MM.1S (cell line): ENCODE results near the gene C14orf132.

Experiments
- DNase-seq: peaks from one replicate; pipeline ENCODE4 v3.0.0-alpha.2; 2015
- H2AFZ ChIP-seq: fragments of 300-600 bp; sonication (generic); 2 replicates; pipeline ENCODE4 v1.6.0; 2016; ENCODE audit warnings: antibody characterized with exemption, low read length
- H3F3A ChIP-seq: fragments of 300-600 bp; sonication (generic); 2 replicates; pipeline ENCODE4 v1.6.1; 2016; ENCODE audit warnings: mild to moderate bottlenecking, antibody characterized with exemption, low read length, moderate library complexity, mixed read lengths; ENCODE audit not compliant: insufficient read depth
- H3K27ac ChIP-seq: fragments of 300-600 bp; sonication (generic); 2 replicates; pipeline ENCODE4 v1.5.1; 2016; ENCODE audit warnings: mild to moderate bottlenecking, low read length
- H3K27me3 ChIP-seq: fragments of 300-600 bp; sonication (generic); replicated peaks from 2 replicates; pipeline ENCODE4 v1.6.0; 2016; ENCODE audit warnings: low read length; ENCODE audit not compliant: insufficient read depth
- H3K36me3 ChIP-seq: fragments of 300-600 bp; sonication (generic); replicated peaks from 2 replicates; pipeline ENCODE4 v1.6.1; 2016; ENCODE audit warnings: mild to moderate bottlenecking, low read length, mixed read lengths; ENCODE audit not compliant: insufficient read depth
- H3K4me1 ChIP-seq: fragments of 300-600 bp; sonication (generic); 2 replicates; pipeline ENCODE4 v1.6.1; 2016; ENCODE audit warnings: low read length, mixed read lengths
- H3K4me2 ChIP-seq: fragments of 300-600 bp; sonication (generic); 2 replicates; pipeline ENCODE4 v1.6.0; 2016; ENCODE audit warnings: low read depth, low read length
- H3K4me3 ChIP-seq: fragments of 300-600 bp; sonication (generic); 2 replicates; pipeline ENCODE4 v1.5.1; 2016; ENCODE audit warnings: low read length, mixed read lengths
- H3K79me2 ChIP-seq: fragments of 300-600 bp; sonication (generic); 2 replicates; pipeline ENCODE4 v1.6.1; 2016; ENCODE audit warnings: mixed run types, low read length, mixed read lengths
- H3K9ac ChIP-seq: fragments of 300-600 bp; sonication (generic); 2 replicates; pipeline ENCODE4 v1.6.1; 2016; ENCODE audit warnings: low read length, mixed read lengths
- H3K9me2 ChIP-seq: fragments of 300-600 bp; sonication (generic); replicated peaks from 2 replicates; pipeline ENCODE4 v1.6.1; 2016; ENCODE audit warnings: mild to moderate bottlenecking, low read length, mixed read lengths; ENCODE audit not compliant: insufficient read depth
- H3K9me3 ChIP-seq: fragments of 300-600 bp; sonication (generic); replicated peaks from 2 replicates; pipeline ENCODE4 v1.6.1; 2016; ENCODE audit warnings: mild to moderate bottlenecking, low read length, mixed read lengths; ENCODE audit not compliant: insufficient read depth
- H4K20me1 ChIP-seq: fragments of 300-600 bp; sonication (generic); 2 replicates; pipeline ENCODE4 v1.6.1; 2016; ENCODE audit warnings: mild to moderate bottlenecking, low read length, moderate library complexity, mixed read lengths; ENCODE audit not compliant: insufficient read depth
- CTCF ChIP-seq: fragments of 300-600 bp; sonication (generic); IDR thresholded peaks from 2 replicates; pipeline ENCODE4 v1.5.1; 2016; ENCODE audit warnings: antibody characterized with exemption, low read length, mixed read lengths
- EZH2 ChIP-seq: fragments of 300-600 bp; sonication (generic); optimal IDR thresholded peaks from 2 replicates; pipeline ENCODE3; 2017; ENCODE audit warnings: low read depth, mild to moderate bottlenecking, antibody characterized with exemption, low read length, mixed read lengths
- EZH2phosphoT487 ChIP-seq: fragments of 300-600 bp; sonication (generic); IDR thresholded peaks from 2 replicates; pipeline ENCODE4 v1.6.1; 2018; ENCODE audit warnings: antibody characterized with exemption, low read length

The C14orf132 gene

DNA sequence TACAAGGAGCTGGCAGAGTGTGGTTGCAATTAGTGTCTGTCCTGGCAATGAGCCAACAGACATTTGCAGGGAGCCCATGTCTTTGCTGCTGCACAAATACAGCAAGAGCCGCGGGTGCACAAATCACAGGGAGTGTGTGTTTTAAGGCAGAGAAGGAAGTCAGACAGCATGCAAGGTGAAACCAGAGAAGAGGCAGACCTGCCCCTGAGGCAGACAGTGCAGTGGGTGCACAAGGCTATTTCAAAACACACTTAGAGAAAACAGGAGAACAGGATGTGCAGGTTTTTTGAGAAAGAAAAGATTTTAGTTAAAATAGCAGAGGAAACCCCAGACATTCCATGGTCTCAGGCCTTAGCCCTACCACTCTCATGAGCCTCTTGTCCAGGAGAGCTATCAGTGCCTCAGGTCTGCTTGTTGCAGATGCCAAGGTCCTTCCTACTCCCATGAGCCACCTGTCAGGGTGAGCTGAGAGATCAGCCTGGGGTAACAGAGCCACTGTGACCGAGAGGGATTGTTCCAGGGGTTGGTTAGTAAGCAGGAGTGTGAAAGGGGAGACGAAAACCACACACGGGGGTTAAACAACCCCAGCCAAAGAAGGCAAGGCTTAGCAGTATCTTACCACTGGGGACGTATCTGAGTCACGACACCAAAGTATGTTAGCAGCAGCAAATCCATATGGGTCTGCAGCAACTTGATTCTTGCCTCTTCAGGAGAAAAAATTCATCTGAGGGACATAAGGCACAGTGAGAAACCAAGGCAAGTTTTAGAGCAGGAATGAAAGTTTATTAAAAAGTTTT, 78.1 kb downstream of the C14orf132 start:
- Histone ChIP-seq H3K27me3 (no peaks in the 10 kb centered on the region), H3K4me2 (no peak overlapping the region), H3K27ac (no peak overlapping the region), H3K4me1 (no peaks in the 10 kb centered on the region), H3K4me3 (no peak overlapping the region), H3F3A (no peaks in the 10 kb centered on the region), H3K36me3 (no peaks in the 10 kb centered on the region), H3K79me2 (no peaks in the 10 kb centered on the region), H4K20me1 (no peaks in the 10 kb centered on the region), H3K9me3 (no peaks in the 10 kb centered on the region), H3K9me2 (no peaks in the 10 kb centered on the region), H3K9ac (no peak overlapping the region), H2AFZ (no peak overlapping the region)
- no peak for DNase-seq
- TF ChIP-seq CTCF (no peak), EZH2phosphoT487 (no peak), EZH2 (no peak)

- Histone ChIP-seq H3K27me3 (no peaks in the 10 kb centered on the region), H3K4me1 (no peaks in the 10 kb centered on the region), H3F3A (no peaks in the 10 kb centered on the region), H3K79me2 (no peaks in the 10 kb centered on the region), H3K27ac (no peak overlapping the region), H3K36me3 (no peaks in the 10 kb centered on the region), H3K4me2 (no peak overlapping the region), H3K9me2 (no peaks in the 10 kb centered on the region), H3K4me3 (no peak overlapping the region), H3K9ac (no peak overlapping the region), H2AFZ (no peak overlapping the region), H4K20me1 (no peaks in the 10 kb centered on the region), H3K9me3 (no peaks in the 10 kb centered on the region)
- DNase-seq = no peak
- TF ChIP-seq EZH2 (no peak), CTCF (no peak), EZH2phosphoT487 (no peak)
Measured at GRCh38 chr14:96117960-96118359, 78.8 kb downstream of the C14orf132 start.

DNA sequence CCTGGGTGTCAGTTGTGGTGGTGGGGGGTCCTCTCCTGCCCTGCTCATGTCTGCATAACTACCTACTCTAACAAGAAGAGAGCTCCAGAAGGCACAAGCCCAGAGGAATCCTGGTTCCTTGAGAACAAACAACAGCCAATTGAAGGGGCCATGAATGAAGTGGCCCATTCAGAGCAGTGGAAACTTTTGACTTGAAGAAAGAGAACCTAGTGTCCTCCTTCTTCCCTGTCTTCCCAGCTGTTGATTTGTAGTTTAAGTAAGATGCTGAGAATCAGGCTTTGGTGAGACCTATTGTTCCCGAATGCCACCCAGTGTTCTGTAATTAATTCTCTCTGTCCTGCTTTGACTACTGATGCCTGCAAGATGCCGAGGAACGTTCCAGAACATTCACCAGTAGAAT, 79.2 kb downstream of the C14orf132 start:
- no peaks in the 10 kb centered on the region for H3F3A ChIP-seq

More for the DNA sequence above, 79.2 kb downstream of the C14orf132 start:
- Histone ChIP-seq H3K4me1 (no peaks in the 10 kb centered on the region), H3K27ac (no peak overlapping the region), H3K36me3 (no peaks in the 10 kb centered on the region), H4K20me1 (no peaks in the 10 kb centered on the region), H3K9me3 (no peaks in the 10 kb centered on the region), H3K4me3 (no peak overlapping the region), H3K27me3 (no peaks in the 10 kb centered on the region), H3K9me2 (no peaks in the 10 kb centered on the region), H3K4me2 (no peak overlapping the region), H3K79me2 (no peaks in the 10 kb centered on the region), H2AFZ (no peak overlapping the region), H3K9ac (no peak overlapping the region)
- no peak for DNase-seq
- TF ChIP-seq CTCF (no peak), EZH2phosphoT487 (no peak), EZH2 (no peak)
